ENCODE measurements around the gene JAK1. TPM values are rescaled to one million over a fixed set of nuclear protein-coding genes. Genes with fewer than 3 reads are reported as not detected.
"Not testable (repeated sequence)": the region's sequence is repeated elsewhere in the genome, so short reads cannot be mapped to it uniquely, and the experiment has no call there.

Gene JAK1
- total and polyA plus RNA-seq, 4 donors = 81.4 to 109 (median 103) TPM

DNA sequence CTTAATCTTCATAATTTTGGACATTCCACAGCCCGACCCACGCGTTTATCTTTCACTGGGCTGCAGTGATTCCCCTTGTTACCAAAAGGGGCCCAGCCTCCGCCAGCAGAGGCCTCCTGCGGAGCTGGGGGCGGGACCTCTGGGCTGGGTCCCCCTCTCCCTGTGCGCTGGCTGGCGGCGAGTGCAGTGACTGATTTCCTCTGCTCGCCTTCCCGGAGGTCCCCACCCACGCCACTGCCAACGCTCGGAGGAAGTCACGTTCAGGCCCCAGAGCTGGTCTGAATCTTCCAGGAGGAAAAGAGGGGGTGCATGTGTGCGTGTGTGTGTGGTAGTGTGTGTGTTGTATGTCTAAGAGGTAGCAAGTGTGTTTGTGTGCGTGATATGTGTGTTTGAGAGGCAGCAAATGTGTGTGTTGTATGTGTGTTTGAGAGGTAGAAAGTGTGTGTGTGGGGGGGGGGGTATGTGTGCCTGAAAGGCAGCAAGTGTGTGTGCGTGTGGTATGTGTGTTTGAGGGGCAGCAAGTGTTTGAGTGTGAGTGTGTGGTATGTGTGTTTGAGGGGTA is 35.0 kb upstream of the JAK1 start:
- DNase-seq (ENCODE audit: low read depth in 4 of 6, low spot score in 6 of 6) = peak in 2 of 6 donors; percentile 22 to 54
- Histone ChIP-seq H3K4me1 (ENCODE audit: control insufficient read depth, insufficient read depth, low read length) (peaks cover 19% of the 10 kb centered on the region), H3K27ac (ENCODE audit: low read depth, low read length) (no peak overlapping the region), H3K36me3 (ENCODE audit: control insufficient read depth, insufficient read depth, low read length) (peaks cover 3% of the 10 kb centered on the region), H3K4me3 (ENCODE audit: low read depth, low read length) (no peak overlapping the region), H3K27me3 (ENCODE audit: control insufficient read depth, insufficient read depth, low read length) (peaks cover 12% of the 10 kb centered on the region), H3K9me3 (ENCODE audit: control insufficient read depth, insufficient read depth, low read length) (peaks cover 2% of the 10 kb centered on the region)
- 51% methylated on average over 17 of the region's 18 CpGs for WGBS (ENCODE audit: insufficient coverage)

DNA sequence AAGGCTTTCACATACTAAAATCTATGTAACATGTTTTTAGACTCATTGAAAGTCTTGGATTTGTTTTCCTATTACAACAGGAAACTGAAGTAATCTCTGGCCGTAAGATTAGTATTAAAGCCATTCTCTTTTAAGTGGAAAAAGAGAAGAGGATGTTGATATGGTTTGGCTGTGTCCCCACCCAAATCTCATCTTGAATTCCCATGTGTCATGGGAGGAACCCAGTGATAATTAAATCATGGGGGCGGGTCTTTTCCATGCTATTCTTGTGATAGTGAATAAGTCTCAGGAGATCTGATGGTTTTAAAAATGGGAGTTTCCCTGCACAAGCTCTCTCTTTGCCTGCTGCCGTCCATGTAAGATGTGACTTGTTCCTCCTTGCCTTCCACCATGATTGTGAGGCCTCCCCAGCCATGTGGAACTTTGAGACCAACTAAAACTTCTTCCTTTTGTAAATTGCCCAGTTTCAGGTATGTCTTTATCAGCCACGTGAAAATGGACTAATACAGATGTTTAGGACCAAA is 32.1 kb upstream of the JAK1 start:
- H3K9me3 ChIP-seq (ENCODE audit: control insufficient read depth, insufficient read depth, low read length); H3K4me3 ChIP-seq (ENCODE audit: low read depth, low read length); H3K27ac ChIP-seq (ENCODE audit: low read depth, low read length); H3K36me3 ChIP-seq (ENCODE audit: control insufficient read depth, insufficient read depth, low read length); DNase-seq (ENCODE audit: low read depth in 4 of 6, low spot score in 6 of 6): not testable (repeated sequence)
- 100% methylated on average over 1 of the region's 4 CpGs for WGBS (ENCODE audit: insufficient coverage)
- H3K27me3 ChIP-seq (ENCODE audit: control insufficient read depth, insufficient read depth, low read length) = peaks cover 12% of the 10 kb centered on the region
- H3K4me1 ChIP-seq (ENCODE audit: control insufficient read depth, insufficient read depth, low read length) = peaks cover 19% of the 10 kb centered on the region

DNA sequence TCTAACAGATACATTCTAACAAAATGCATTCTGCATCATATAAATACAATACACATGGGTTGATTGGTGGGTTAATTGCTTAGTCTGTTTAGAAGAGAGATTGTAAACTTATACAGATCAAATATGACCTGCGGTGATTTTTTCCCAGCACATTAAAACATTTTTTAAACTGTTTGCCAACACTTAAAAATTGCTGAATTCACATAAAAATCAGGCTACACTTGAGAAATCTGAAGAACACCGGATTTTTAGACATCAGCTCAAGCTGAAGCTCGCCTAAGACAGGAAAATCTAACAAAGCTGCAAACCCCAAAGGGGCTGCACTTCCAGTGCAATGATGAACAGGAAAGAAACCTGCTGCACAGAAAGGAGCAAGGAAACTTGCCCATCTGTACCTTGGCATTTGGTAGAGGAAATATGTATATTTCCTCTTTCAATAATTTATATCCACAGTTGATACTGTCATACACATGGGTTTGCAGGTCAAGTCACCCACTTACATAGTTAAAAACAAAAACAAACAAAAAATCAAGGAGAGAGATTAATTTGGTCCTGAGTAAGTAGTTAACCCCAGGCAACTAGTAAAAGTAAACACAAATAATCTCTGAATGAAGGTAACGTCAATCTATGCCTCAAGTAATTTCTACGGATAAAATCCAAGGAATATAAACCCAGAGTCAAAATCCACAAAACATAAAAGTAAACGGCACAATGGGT is 30.4 kb upstream of the JAK1 start:
- H3K4me1 ChIP-seq (ENCODE audit: control insufficient read depth, insufficient read depth, low read length) = peaks cover 5% of the 10 kb centered on the region
- H3K4me3 ChIP-seq (ENCODE audit: low read depth, low read length) = no peak overlapping the region
- WGBS (ENCODE audit: insufficient coverage) = 71% methylated on average over 2 of the region's 6 CpGs
- H3K36me3 ChIP-seq (ENCODE audit: control insufficient read depth, insufficient read depth, low read length) = peaks cover 3% of the 10 kb centered on the region
- no peak for DNase-seq (ENCODE audit: low read depth in 4 of 6, low spot score in 6 of 6)
- peaks cover 3% of the 10 kb centered on the region for H3K27me3 ChIP-seq (ENCODE audit: control insufficient read depth, insufficient read depth, low read length)
- H3K9me3 ChIP-seq (ENCODE audit: control insufficient read depth, insufficient read depth, low read length) = peaks cover 2% of the 10 kb centered on the region
- no peak overlapping the region for H3K27ac ChIP-seq (ENCODE audit: low read depth, low read length)

- WGBS (ENCODE audit: insufficient coverage) = no CpG with 5 or more reads among the region's 5 CpGs
- H3K4me3 ChIP-seq (ENCODE audit: low read depth, low read length) = no peak overlapping the region
- no peaks in the 10 kb centered on the region for H3K27me3 ChIP-seq (ENCODE audit: control insufficient read depth, insufficient read depth, low read length)
- peaks cover 2% of the 10 kb centered on the region for H3K9me3 ChIP-seq (ENCODE audit: control insufficient read depth, insufficient read depth, low read length)
- no peaks in the 10 kb centered on the region for H3K36me3 ChIP-seq (ENCODE audit: control insufficient read depth, insufficient read depth, low read length)
- no peak for DNase-seq (ENCODE audit: low read depth in 4 of 6, low spot score in 6 of 6)
- no peak overlapping the region for H3K27ac ChIP-seq (ENCODE audit: low read depth, low read length)
- no peaks in the 10 kb centered on the region for H3K4me1 ChIP-seq (ENCODE audit: control insufficient read depth, insufficient read depth, low read length)
Observed at GRCh38 chr1:64995316-64995715, 29.0 kb upstream of the JAK1 start.

GRCh38 chr1:64986903-64987871 is 20.8 kb upstream of the JAK1 start:
- Histone ChIP-seq H3K36me3 (ENCODE audit: control insufficient read depth, insufficient read depth, low read length) (no peaks in the 10 kb centered on the region), H3K4me3 (ENCODE audit: low read depth, low read length) (no peak overlapping the region), H3K9me3 (ENCODE audit: control insufficient read depth, insufficient read depth, low read length) (no peaks in the 10 kb centered on the region), H3K27me3 (ENCODE audit: control insufficient read depth, insufficient read depth, low read length) (no peaks in the 10 kb centered on the region), H3K27ac (ENCODE audit: low read depth, low read length) (no peak overlapping the region), H3K4me1 (ENCODE audit: control insufficient read depth, insufficient read depth, low read length) (no peaks in the 10 kb centered on the region)
- DNase-seq (ENCODE audit: low read depth in 4 of 6, low spot score in 6 of 6) = no peak
- 80% methylated on average over 2 of the region's 3 CpGs for WGBS (ENCODE audit: insufficient coverage)

- WGBS (ENCODE audit: insufficient coverage) = 76% methylated on average over 2 of the region's 3 CpGs
Observed at GRCh38 chr1:64984737-64985136, 18.4 kb upstream of the JAK1 start.

DNA sequence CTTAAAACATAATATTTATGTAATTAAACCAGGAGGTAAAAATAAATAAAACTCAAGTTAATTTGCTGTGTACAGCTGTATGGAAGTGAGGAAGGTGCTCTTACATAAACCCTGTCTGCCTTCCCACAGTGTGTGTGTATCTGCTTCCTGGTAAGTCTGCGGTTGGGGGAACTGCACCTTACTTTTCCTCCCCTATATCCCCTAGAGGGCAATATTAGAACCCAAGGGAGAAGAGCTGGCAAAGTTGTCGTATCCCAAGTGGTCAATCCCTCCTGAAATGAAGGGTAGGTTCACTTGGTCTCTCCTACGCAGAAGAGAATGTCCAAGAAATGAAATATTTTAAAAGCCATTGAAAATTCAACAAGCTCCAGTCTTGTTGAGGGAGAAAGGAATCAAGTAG is 17.8 kb upstream of the JAK1 start:
- Histone ChIP-seq H3K4me3 (ENCODE audit: low read depth, low read length) (no peak overlapping the region), H3K4me1 (ENCODE audit: control insufficient read depth, insufficient read depth, low read length) (no peaks in the 10 kb centered on the region), H3K27me3 (ENCODE audit: control insufficient read depth, insufficient read depth, low read length) (no peaks in the 10 kb centered on the region), H3K27ac (ENCODE audit: low read depth, low read length) (no peak overlapping the region), H3K9me3 (ENCODE audit: control insufficient read depth, insufficient read depth, low read length) (no peaks in the 10 kb centered on the region), H3K36me3 (ENCODE audit: control insufficient read depth, insufficient read depth, low read length) (no peaks in the 10 kb centered on the region)
- DNase-seq (ENCODE audit: low read depth in 4 of 6, low spot score in 6 of 6) = no peak
- 100% methylated on average over 1 of the region's 3 CpGs for WGBS (ENCODE audit: insufficient coverage)

More at GRCh38 chr1:64984737-64985136, 18.4 kb upstream of the JAK1 start:
- Histone ChIP-seq H3K9me3 (ENCODE audit: control insufficient read depth, insufficient read depth, low read length) (no peaks in the 10 kb centered on the region), H3K36me3 (ENCODE audit: control insufficient read depth, insufficient read depth, low read length) (no peaks in the 10 kb centered on the region), H3K27ac (ENCODE audit: low read depth, low read length) (no peak overlapping the region), H3K4me1 (ENCODE audit: control insufficient read depth, insufficient read depth, low read length) (no peaks in the 10 kb centered on the region), H3K27me3 (ENCODE audit: control insufficient read depth, insufficient read depth, low read length) (no peaks in the 10 kb centered on the region), H3K4me3 (ENCODE audit: low read depth, low read length) (no peak overlapping the region)
- no peak for DNase-seq (ENCODE audit: low read depth in 4 of 6, low spot score in 6 of 6)

DNA sequence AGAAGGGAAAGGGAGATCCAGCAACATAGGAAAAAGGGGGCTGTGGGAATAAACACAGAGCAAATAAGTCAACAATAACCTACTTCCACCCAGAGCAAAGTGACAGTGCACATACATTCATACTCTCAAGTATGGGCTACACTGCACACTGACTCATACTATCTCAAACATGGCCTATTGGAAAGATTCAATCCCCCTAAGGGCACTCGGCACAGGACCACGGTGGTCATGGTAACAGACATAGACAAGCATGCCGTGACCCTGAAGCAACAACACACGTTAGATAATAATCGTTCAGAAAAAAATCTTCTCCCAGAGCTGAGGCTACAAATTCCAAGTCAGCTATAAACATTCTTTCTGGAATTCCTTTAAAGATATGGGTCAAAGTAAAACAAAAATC is 16.8 kb upstream of the JAK1 start:
- 35% methylated on average over 2 of the region's 5 CpGs for WGBS (ENCODE audit: insufficient coverage)
- H3K4me1 ChIP-seq (ENCODE audit: control insufficient read depth, insufficient read depth, low read length) = no peaks in the 10 kb centered on the region
- no peak for DNase-seq (ENCODE audit: low read depth in 4 of 6, low spot score in 6 of 6)
- no peak overlapping the region for H3K4me3 ChIP-seq (ENCODE audit: low read depth, low read length)
- H3K27me3 ChIP-seq (ENCODE audit: control insufficient read depth, insufficient read depth, low read length) = no peaks in the 10 kb centered on the region
- H3K27ac ChIP-seq (ENCODE audit: low read depth, low read length) = no peak overlapping the region
- no peaks in the 10 kb centered on the region for H3K36me3 ChIP-seq (ENCODE audit: control insufficient read depth, insufficient read depth, low read length)
- H3K9me3 ChIP-seq (ENCODE audit: control insufficient read depth, insufficient read depth, low read length) = no peaks in the 10 kb centered on the region

- no peaks in the 10 kb centered on the region for H3K36me3 ChIP-seq (ENCODE audit: control insufficient read depth, insufficient read depth, low read length)
- H3K4me1 ChIP-seq (ENCODE audit: control insufficient read depth, insufficient read depth, low read length) = no peaks in the 10 kb centered on the region
- no CpG with 5 or more reads among the region's 7 CpGs for WGBS (ENCODE audit: insufficient coverage)
- no peak overlapping the region for H3K27ac ChIP-seq (ENCODE audit: low read depth, low read length)
- DNase-seq (ENCODE audit: low read depth in 4 of 6, low spot score in 6 of 6) = no peak
- H3K4me3 ChIP-seq (ENCODE audit: low read depth, low read length) = no peak overlapping the region
- H3K27me3 ChIP-seq (ENCODE audit: control insufficient read depth, insufficient read depth, low read length) = no peaks in the 10 kb centered on the region
- H3K9me3 ChIP-seq (ENCODE audit: control insufficient read depth, insufficient read depth, low read length) = no peaks in the 10 kb centered on the region
Observed at GRCh38 chr1:64981601-64982533, 15.5 kb upstream of the JAK1 start.

Measured in spinal cord (tissue), 10 donors.